ENCODE measurements around the gene NIPBL.

Gene NIPBL

GRCh38 chr5:36948650-36949049 lies 72.1 kb downstream of the NIPBL start:
- H3K4me1 ChIP-seq (ENCODE audit: control insufficient read depth in 1 of 2, insufficient read depth in 1 of 2, low read depth in 1 of 2, low read length in 1 of 2), result peaks cover 5 to 10% of the 10 kb centered on the region in 2 experiments
- H3K27me3 ChIP-seq, result no peaks in the 10 kb centered on the region
- TF ChIP-seq CTCF (IDR thresholded peaks at IDR 0.05), result no peak
- H3K9me3 ChIP-seq, result no peaks in the 10 kb centered on the region
- H3K36me3 ChIP-seq, result no peaks in the 10 kb centered on the region
- no peak overlapping the region for H3K4me3 ChIP-seq (ENCODE audit: low read depth in 1 of 2, low read length in 1 of 2)
- H3K27ac ChIP-seq, result no peak overlapping the region

- no peaks in the 10 kb centered on the region for H3K27me3 ChIP-seq
- H3K27ac ChIP-seq, result peak overlapping the region; percentile 32
- H3K4me3 ChIP-seq (ENCODE audit: low read depth in 1 of 2, low read length in 1 of 2), result no peak overlapping the region
- no peaks in the 10 kb centered on the region for H3K9me3 ChIP-seq
- no peak for TF ChIP-seq CTCF (IDR thresholded peaks at IDR 0.05)
- peaks cover 5 to 10% of the 10 kb centered on the region in 2 experiments for H3K4me1 ChIP-seq (ENCODE audit: control insufficient read depth in 1 of 2, insufficient read depth in 1 of 2, low read depth in 1 of 2, low read length in 1 of 2)
- no peaks in the 10 kb centered on the region for H3K36me3 ChIP-seq
These were observed 73.0 kb downstream of the NIPBL start for GRCh38 chr5:36949593-36949992.

- peak overlapping the region; percentile 28 for H3K27ac ChIP-seq
- H3K4me1 ChIP-seq (ENCODE audit: control insufficient read depth in 1 of 2, insufficient read depth in 1 of 2, low read depth in 1 of 2, low read length in 1 of 2), result peaks cover 5 to 10% of the 10 kb centered on the region in 2 experiments
- no peak overlapping the region for H3K4me3 ChIP-seq (ENCODE audit: low read depth in 1 of 2, low read length in 1 of 2)
- peaks cover 6% of the 10 kb centered on the region for H3K36me3 ChIP-seq
- no peak for TF ChIP-seq CTCF (IDR thresholded peaks at IDR 0.05)
- H3K9me3 ChIP-seq, result no peaks in the 10 kb centered on the region
- no peaks in the 10 kb centered on the region for H3K27me3 ChIP-seq
These were observed 74.3 kb downstream of the NIPBL start for GRCh38 chr5:36950586-36951457.

GRCh38 chr5:36953043-36953442 lies 76.5 kb downstream of the NIPBL start:
- no peaks in the 10 kb centered on the region for H3K27me3 ChIP-seq
- H3K4me3 ChIP-seq (ENCODE audit: low read depth in 1 of 2, low read length in 1 of 2), result no peak overlapping the region
- no peaks in the 10 kb centered on the region for H3K9me3 ChIP-seq
- TF ChIP-seq CTCF (IDR thresholded peaks at IDR 0.05), result no peak
- H3K36me3 ChIP-seq, result peaks cover 25% of the 10 kb centered on the region
- H3K27ac ChIP-seq, result peak overlapping the region; percentile 13
- peaks cover 5 to 10% of the 10 kb centered on the region in 2 experiments for H3K4me1 ChIP-seq (ENCODE audit: control insufficient read depth in 1 of 2, insufficient read depth in 1 of 2, low read depth in 1 of 2, low read length in 1 of 2)

- peaks cover 65% of the 10 kb centered on the region for H3K36me3 ChIP-seq
- H3K27ac ChIP-seq, result no peak overlapping the region
- no peak overlapping the region for H3K4me3 ChIP-seq (ENCODE audit: low read depth in 1 of 2, low read length in 1 of 2)
- no peaks in the 10 kb centered on the region for H3K4me1 ChIP-seq (ENCODE audit: control insufficient read depth in 1 of 2, insufficient read depth in 1 of 2, low read depth in 1 of 2, low read length in 1 of 2)
- no peaks in the 10 kb centered on the region for H3K9me3 ChIP-seq
- no peak for TF ChIP-seq CTCF (IDR thresholded peaks at IDR 0.05)
- H3K27me3 ChIP-seq, result no peaks in the 10 kb centered on the region
These were observed 81.5 kb downstream of the NIPBL start for GRCh38 chr5:36957953-36958537.
